GM12878 (cell line): ENCODE data around the gene RNFT2. TPM values are rescaled to one million over a fixed set of nuclear protein-coding genes. Genes with fewer than 3 reads are reported as not detected.

Experiments
- ATAC-seq: fragments of 200-7000 bp; cut with Tn5 transposase; 3 replicates; pipeline ENCODE4 v1.9.1; 2020; ENCODE audit warnings: mild to moderate bottlenecking, moderate library complexity
- BruUV-seq: library from RNA; stranded (reverse); fragments of 400-500 nt; replicated peaks from 2 replicates; lab custom pipeline; 2021; lab: Mats Ljungman, UMichigan
- CTCF ChIA-PET: fragments of 300-600 bp; sonication (Branson Sonifier 250); formaldehyde crosslinking; extraction: SDS; loops from one replicate; lab custom pipeline; 2021; ENCODE audit warnings: inconsistent platforms; lab: Yijun Ruan, JAX
- POLR2A ChIA-PET: fragments of 350-600 bp; formaldehyde crosslinking; extraction: SDS; loops from one replicate; lab custom pipeline; 2021; ENCODE audit warnings: inconsistent platforms; lab: Charles Lee
- RAD21 ChIA-PET: fragments of 300-600 bp; sonication (Branson Sonifier 250); formaldehyde crosslinking; loops from one replicate; lab custom pipeline; 2023; ENCODE audit warnings: antibody characterized with exemption; ENCODE audit not compliant: unreplicated experiment; lab: Charles Lee
- SMC1A ChIA-PET: fragments of 300-600 bp; sonication (Branson Sonifier 250); formaldehyde crosslinking; loops from one replicate; lab custom pipeline; 2023; ENCODE audit not compliant: unreplicated experiment, uncharacterized antibody; lab: Charles Lee
- DNase-seq: peaks from one replicate; pipeline ENCODE4 v3.0.0-alpha.2; 2011; ENCODE audit warnings: low read depth, low spot score
- FAIRE-seq: peaks from 3 replicates; lab custom pipeline; 2011; peaks lifted over from hg19 to GRCh38; lab: Jason Lieb, UNC
- H2AFZ ChIP-seq: 2 replicates; pipeline ENCODE4 v1.6.0; 2011; ENCODE audit warnings: low read depth, low read length, control low read depth; ENCODE audit not compliant: control insufficient read depth
- H3K27ac ChIP-seq: 2 replicates; pipeline ENCODE4 v1.5.1; 2011; ENCODE audit warnings: control low read depth; ENCODE audit not compliant: control insufficient read depth, insufficient read depth
- H3K27me3 ChIP-seq, 2 experiments: replicated peaks in 1 of 2; 2 replicates each; pipeline versions ENCODE4 v1.6.0 to v1.6.1; 2011; ENCODE audit warnings: low read length in 1 of 2; ENCODE audit not compliant: control insufficient read depth in 2 of 2, insufficient read depth in 2 of 2
- H3K36me3 ChIP-seq, 2 experiments: 2 replicates each; pipeline ENCODE4 v1.5.1; 2011; ENCODE audit warnings: low read length in 1 of 2; ENCODE audit not compliant: control insufficient read depth in 2 of 2, insufficient read depth in 2 of 2
- H3K4me1 ChIP-seq: 2 replicates; pipeline ENCODE4 v1.6.1; 2011; ENCODE audit warnings: mild to moderate bottlenecking, low read length, moderate library complexity, mixed read lengths; ENCODE audit not compliant: control insufficient read depth, insufficient read depth
- H3K4me2 ChIP-seq: 2 replicates; pipeline ENCODE4 v1.6.0; 2011; ENCODE audit warnings: control low read depth; ENCODE audit not compliant: control insufficient read depth, insufficient read depth
- H3K4me3 ChIP-seq: fragments of 200-600 bp; sonication (generic); 2 replicates; pipeline ENCODE4 v1.5.1; 2016
- H3K79me2 ChIP-seq: 2 replicates; pipeline ENCODE4 v1.6.0; 2011; ENCODE audit warnings: low read length; ENCODE audit not compliant: control insufficient read depth, insufficient read depth
- H3K9ac ChIP-seq: 2 replicates; pipeline ENCODE4 v1.8.0; 2011; ENCODE audit warnings: low read length, control low read depth, mixed read lengths; ENCODE audit not compliant: control insufficient read depth, insufficient read depth
- H3K9me3 ChIP-seq: replicated peaks from 3 replicates; pipeline ENCODE4 v1.5.1; 2011; ENCODE audit warnings: mild to moderate bottlenecking, low read length; ENCODE audit not compliant: control insufficient read depth, insufficient read depth
- H4K20me1 ChIP-seq: 2 replicates; pipeline ENCODE4 v1.6.0; 2011; ENCODE audit not compliant: control insufficient read depth, insufficient read depth
- ASH2L ChIP-seq: fragments of 300-600, 200-600 bp; sonication (generic); IDR thresholded peaks from 2 replicates; pipeline ENCODE4 v1.6.1; 2017; ENCODE audit warnings: low read depth, mild to moderate bottlenecking, borderline replicate concordance
- CBFB ChIP-seq: IDR thresholded peaks from 2 replicates; pipeline ENCODE4 v1.6.1; 2016; ENCODE audit warnings: antibody characterized with exemption, low read depth
- EGR1 ChIP-seq, 2 experiments: IDR thresholded peaks; 1 replicate in 1 of 2; 2 replicates in 1 of 2; pipeline ENCODE4 v1.6.1; 2011 to 2012; ENCODE audit warnings: low read depth in 2 of 2, low read length in 2 of 2, borderline replicate concordance in 1 of 2, mild to moderate bottlenecking in 1 of 2, moderate library complexity in 1 of 2
- SIX5 ChIP-seq: IDR thresholded peaks from 2 replicates; pipeline ENCODE4 v1.6.1; 2011; ENCODE audit warnings: mild to moderate bottlenecking, low read depth, low read length, moderate library complexity; ENCODE audit not compliant: severe bottlenecking
- SP1 ChIP-seq: IDR thresholded peaks from one replicate; pipeline ENCODE4 v1.6.1; 2011; ENCODE audit warnings: low read depth, low read length
- SREBF1 ChIP-seq: IDR thresholded peaks from 2 replicates; pipeline ENCODE4 v1.6.1; 2012; ENCODE audit warnings: mild to moderate bottlenecking, low read length
- SUPT20H ChIP-seq: IDR thresholded peaks from 2 replicates; pipeline ENCODE4 v1.6.1; 2011; ENCODE audit warnings: low read depth, mild to moderate bottlenecking, low read length, moderate library complexity, borderline replicate concordance; ENCODE audit not compliant: control insufficient read depth
- ZNF217 ChIP-seq: fragments of 450-650 bp; IDR thresholded peaks from 2 replicates; pipeline ENCODE4 v1.6.1; 2017; ENCODE audit warnings: antibody characterized with exemption, mild to moderate bottlenecking
- ZNF24 ChIP-seq: fragments of 450-650 bp; IDR thresholded peaks from 2 replicates; pipeline ENCODE4 v1.6.1; 2017; ENCODE audit warnings: antibody characterized with exemption, mild to moderate bottlenecking
- WGBS: methylation state at CpG from one replicate; pipeline ENCODE4 v1.1.6; 2016; ENCODE audit warnings: low lambda C conversion rate; ENCODE audit not compliant: insufficient replicate concordance, insufficient coverage; ENCODE audit errors: missing lambda C conversion rate; 5-methylcytosine and 5-hydroxymethylcytosine counted together
- in situ Hi-C: fragments of 300-500 bp; cut with MboI; formaldehyde crosslinking; loops from 9 replicates; pipeline ENCODE4 v1.14.3; 2018; ENCODE audit warnings: mixed read lengths
- intact Hi-C: fragments of 100-400 bp; cut with micrococcal nuclease; formaldehyde crosslinking; loops from one replicate; pipeline ENCODE4 v1.14.2; 2022; ENCODE audit not compliant: unreplicated experiment
- polyA plus RNA-seq, 11 experiments: library from polyadenylated mRNA; depleted of rRNA in 4 of 11; unstranded in 6 of 11; stranded (reverse) in 5 of 11; fragments of >200 nt; fragmentation: Nextera tagmentation in 4 of 11; fragmentation: Illumina TruSeq in 1 of 11; extraction: Ambion mirVana in 4 of 11; extraction: Trizol in 1 of 11; gene quantifications; 1 replicate in 1 of 11; 2 replicates in 10 of 11; pipeline versions ENCODE4 v1.2.1 to v1.2.3, GENCODE V29; 2011 to 2016; ENCODE audit warnings: inconsistent platforms in 2 of 11, missing spikeins in 2 of 11, low read depth in 1 of 11
- total RNA-seq, 4 experiments: library from RNA; depleted of rRNA in 3 of 4; stranded (reverse); fragments of >200 nt in 3 of 4; fragmentation: Illumina TruSeq in 1 of 4; extraction: Trizol in 1 of 4; gene quantifications; 2 replicates each; pipeline versions ENCODE4 v1.2.1 to v1.2.3, GENCODE V29; 2013 to 2021
- TF ChIP-seq, protein P1 (sequence below): fragments of 450-650 bp; IDR thresholded peaks from 2 replicates; pipeline ENCODE4 v1.6.1; 2017; ENCODE audit warnings: mild to moderate bottlenecking, moderate library complexity
- TF ChIP-seq, protein P2 (sequence below): IDR thresholded peaks from 2 replicates; pipeline ENCODE4 v1.6.1; 2011; ENCODE audit warnings: borderline replicate concordance, low read depth, mild to moderate bottlenecking, moderate library complexity, low read length; ENCODE audit not compliant: insufficient read depth, poor library complexity, severe bottlenecking

The RNFT2 gene
- total and polyA plus RNA-seq, 10 of the 15 experiments (the other 5 are each of a cell fraction or from before 2014, with no cell fraction given): 2.5 to 17.3 (median 9.7) TPM

DNA sequence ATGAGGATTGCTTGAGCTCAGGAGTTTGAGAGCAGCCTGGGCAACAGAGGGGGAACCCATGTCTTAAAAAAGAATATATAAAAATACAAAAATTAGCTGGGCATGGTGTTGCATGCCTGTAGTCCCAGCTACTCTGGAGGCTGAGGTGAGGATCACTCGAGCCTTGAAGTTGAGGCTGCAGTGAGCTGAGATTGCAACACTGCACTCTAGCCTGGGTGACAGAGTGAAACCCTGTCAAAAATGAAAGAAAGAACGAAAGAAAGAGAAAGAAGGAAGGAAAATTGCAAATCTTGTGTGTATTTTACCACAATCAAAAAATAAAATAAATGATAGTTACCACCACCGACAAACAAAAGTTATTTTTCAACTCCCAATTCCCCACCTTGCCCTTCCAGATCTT is 45.5 kb upstream of the RNFT2 start:
- Histone ChIP-seq H3K9me3 (no peaks in the 10 kb centered on the region), H3K27ac (no peak overlapping the region), H3K27me3 (peaks cover 4 to 13% of the 10 kb centered on the region in 2 experiments; a peak in 3 of 4 replicates), H3K9ac (no peak overlapping the region), H2AFZ (no peak overlapping the region), H3K4me3 (no peak overlapping the region), H3K36me3 (no peaks in the 10 kb centered on the region), H3K79me2 (no peaks in the 10 kb centered on the region), H3K4me1 (peaks cover 13% of the 10 kb centered on the region), H4K20me1 (no peaks in the 10 kb centered on the region), H3K4me2 (no peak overlapping the region)
- FAIRE-seq: no peak
- in situ Hi-C loops (no loop called here), intact Hi-C loops (no loop called here)
- no peak for TF ChIP-seq SIX5
- no peak for TF ChIP-seq ASH2L
- TF ChIP-seq, protein P1, sequence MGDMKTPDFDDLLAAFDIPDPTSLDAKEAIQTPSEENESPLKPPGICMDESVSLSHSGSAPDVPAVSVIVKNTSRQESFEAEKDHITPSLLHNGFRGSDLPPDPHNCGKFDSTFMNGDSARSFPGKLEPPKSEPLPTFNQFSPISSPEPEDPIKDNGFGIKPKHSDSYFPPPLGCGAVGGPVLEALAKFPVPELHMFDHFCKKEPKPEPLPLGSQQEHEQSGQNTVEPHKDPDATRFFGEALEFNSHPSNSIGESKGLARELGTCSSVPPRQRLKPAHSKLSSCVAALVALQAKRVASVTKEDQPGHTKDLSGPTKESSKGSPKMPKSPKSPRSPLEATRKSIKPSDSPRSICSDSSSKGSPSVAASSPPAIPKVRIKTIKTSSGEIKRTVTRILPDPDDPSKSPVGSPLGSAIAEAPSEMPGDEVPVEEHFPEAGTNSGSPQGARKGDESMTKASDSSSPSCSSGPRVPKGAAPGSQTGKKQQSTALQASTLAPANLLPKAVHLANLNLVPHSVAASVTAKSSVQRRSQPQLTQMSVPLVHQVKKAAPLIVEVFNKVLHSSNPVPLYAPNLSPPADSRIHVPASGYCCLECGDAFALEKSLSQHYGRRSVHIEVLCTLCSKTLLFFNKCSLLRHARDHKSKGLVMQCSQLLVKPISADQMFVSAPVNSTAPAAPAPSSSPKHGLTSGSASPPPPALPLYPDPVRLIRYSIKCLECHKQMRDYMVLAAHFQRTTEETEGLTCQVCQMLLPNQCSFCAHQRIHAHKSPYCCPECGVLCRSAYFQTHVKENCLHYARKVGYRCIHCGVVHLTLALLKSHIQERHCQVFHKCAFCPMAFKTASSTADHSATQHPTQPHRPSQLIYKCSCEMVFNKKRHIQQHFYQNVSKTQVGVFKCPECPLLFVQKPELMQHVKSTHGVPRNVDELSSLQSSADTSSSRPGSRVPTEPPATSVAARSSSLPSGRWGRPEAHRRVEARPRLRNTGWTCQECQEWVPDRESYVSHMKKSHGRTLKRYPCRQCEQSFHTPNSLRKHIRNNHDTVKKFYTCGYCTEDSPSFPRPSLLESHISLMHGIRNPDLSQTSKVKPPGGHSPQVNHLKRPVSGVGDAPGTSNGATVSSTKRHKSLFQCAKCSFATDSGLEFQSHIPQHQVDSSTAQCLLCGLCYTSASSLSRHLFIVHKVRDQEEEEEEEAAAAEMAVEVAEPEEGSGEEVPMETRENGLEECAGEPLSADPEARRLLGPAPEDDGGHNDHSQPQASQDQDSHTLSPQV: no peak
- TF ChIP-seq ZNF24: no peak
- TF ChIP-seq, protein P2, sequence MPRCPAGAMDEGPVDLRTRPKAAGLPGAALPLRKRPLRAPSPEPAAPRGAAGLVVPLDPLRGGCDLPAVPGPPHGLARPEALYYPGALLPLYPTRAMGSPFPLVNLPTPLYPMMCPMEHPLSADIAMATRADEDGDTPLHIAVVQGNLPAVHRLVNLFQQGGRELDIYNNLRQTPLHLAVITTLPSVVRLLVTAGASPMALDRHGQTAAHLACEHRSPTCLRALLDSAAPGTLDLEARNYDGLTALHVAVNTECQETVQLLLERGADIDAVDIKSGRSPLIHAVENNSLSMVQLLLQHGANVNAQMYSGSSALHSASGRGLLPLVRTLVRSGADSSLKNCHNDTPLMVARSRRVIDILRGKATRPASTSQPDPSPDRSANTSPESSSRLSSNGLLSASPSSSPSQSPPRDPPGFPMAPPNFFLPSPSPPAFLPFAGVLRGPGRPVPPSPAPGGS: no peak
- TF ChIP-seq CBFB: no peak
- TF ChIP-seq ZNF217: no peak
- no peak for TF ChIP-seq SP1
- no peak for TF ChIP-seq SREBF1
- no peak for TF ChIP-seq EGR1 (IDR thresholded peaks at IDR 0.05; ENCODE audit: borderline replicate concordance in 1 of 2, low read depth in 2 of 2, low read length in 2 of 2)
- no peak for TF ChIP-seq SUPT20H
- ChIA-PET CTCF (interaction anchor here (0.7 to 2.4 kb wide), 4 partner anchors 8 to 681 kb away, joined by 3 to 8 read pairs (median 5); no protein-coding TSS in a partner anchor), RAD21 (no interaction called here), SMC1A (no interaction called here), POLR2A (no interaction called here)
- BruUV-seq: no TSS peak
- no peak for ATAC-seq
- no peak for DNase-seq
- 37% methylated on average over 3 of the region's 3 CpGs for WGBS
